Neural cell (in vitro differentiated cells): Measurements from ENCODE around the gene NDST3.

Experiments
- EP300 ChIP-seq: fragments of 450-650 bp; conservative IDR thresholded peaks from 2 replicates; pipeline ENCODE4 v1.6.1; 2014; ENCODE audit warnings: antibody characterized with exemption, mild to moderate bottlenecking, moderate library complexity; ENCODE audit not compliant: poor library complexity, severe bottlenecking
- EZH2 ChIP-seq: fragments of 200-600, 300-800 bp; shearing (Covaris generic), sonication (generic); IDR thresholded peaks from 2 replicates; pipeline ENCODE4 v1.6.1; 2014; ENCODE audit warnings: antibody characterized with exemption, low read length, borderline replicate concordance, mild to moderate bottlenecking; ENCODE audit not compliant: insufficient read depth, poor library complexity, severe bottlenecking
- MXI1 ChIP-seq: fragments of 450-650 bp; conservative IDR thresholded peaks from 2 replicates; pipeline ENCODE4 v1.6.1; 2014; ENCODE audit warnings: antibody characterized with exemption, mild to moderate bottlenecking; ENCODE audit not compliant: poor library complexity, severe bottlenecking
- POLR2AphosphoS5 ChIP-seq: IDR thresholded peaks from 2 replicates; pipeline ENCODE4 v1.6.1; 2012
- SMC3 ChIP-seq: fragments of 450-650 bp; conservative IDR thresholded peaks from 2 replicates; pipeline ENCODE4 v1.6.1; 2014; ENCODE audit warnings: antibody characterized with exemption, mild to moderate bottlenecking, moderate library complexity; ENCODE audit not compliant: poor library complexity
- TAF1 ChIP-seq: IDR thresholded peaks from 2 replicates; pipeline ENCODE4 v1.6.1; 2012; ENCODE audit warnings: low read depth
- TF ChIP-seq, protein P1 (sequence below): fragments of 450-650 bp; IDR thresholded peaks from 2 replicates; pipeline ENCODE4 v1.5.1; 2014; ENCODE audit warnings: antibody characterized with exemption, mild to moderate bottlenecking, moderate library complexity; ENCODE audit not compliant: poor library complexity, severe bottlenecking
- TF ChIP-seq, protein P2 (sequence below): IDR thresholded peaks from 2 replicates; pipeline ENCODE4 v1.6.1; 2012; ENCODE audit warnings: borderline replicate concordance

DNA sequence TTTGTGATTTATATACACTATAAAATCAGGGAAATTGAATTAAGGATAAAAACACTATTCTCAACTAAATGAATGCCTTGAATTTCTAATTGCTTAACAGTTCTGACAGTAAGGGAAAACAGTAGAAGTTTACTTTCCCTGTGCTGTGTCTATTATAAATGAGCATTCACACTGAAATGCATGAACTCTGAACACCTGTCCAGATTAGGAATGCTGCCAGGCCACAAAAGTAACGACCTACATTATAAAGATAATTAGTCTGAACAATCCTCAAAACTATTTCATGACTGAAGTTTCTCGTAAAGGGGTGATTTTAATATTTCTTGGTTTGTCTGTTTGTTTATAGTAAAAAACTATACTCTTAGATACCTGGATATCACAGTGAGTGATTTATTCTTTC is 2.0 kb downstream of the NDST3 start:
- TF ChIP-seq, protein P1, sequence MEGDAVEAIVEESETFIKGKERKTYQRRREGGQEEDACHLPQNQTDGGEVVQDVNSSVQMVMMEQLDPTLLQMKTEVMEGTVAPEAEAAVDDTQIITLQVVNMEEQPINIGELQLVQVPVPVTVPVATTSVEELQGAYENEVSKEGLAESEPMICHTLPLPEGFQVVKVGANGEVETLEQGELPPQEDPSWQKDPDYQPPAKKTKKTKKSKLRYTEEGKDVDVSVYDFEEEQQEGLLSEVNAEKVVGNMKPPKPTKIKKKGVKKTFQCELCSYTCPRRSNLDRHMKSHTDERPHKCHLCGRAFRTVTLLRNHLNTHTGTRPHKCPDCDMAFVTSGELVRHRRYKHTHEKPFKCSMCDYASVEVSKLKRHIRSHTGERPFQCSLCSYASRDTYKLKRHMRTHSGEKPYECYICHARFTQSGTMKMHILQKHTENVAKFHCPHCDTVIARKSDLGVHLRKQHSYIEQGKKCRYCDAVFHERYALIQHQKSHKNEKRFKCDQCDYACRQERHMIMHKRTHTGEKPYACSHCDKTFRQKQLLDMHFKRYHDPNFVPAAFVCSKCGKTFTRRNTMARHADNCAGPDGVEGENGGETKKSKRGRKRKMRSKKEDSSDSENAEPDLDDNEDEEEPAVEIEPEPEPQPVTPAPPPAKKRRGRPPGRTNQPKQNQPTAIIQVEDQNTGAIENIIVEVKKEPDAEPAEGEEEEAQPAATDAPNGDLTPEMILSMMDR = no peak
- TF ChIP-seq POLR2AphosphoS5 (no peak), EP300 (no peak), SMC3 (no peak), EZH2 (no peak), TAF1 (no peak), MXI1 (no peak)
- TF ChIP-seq, protein P2, sequence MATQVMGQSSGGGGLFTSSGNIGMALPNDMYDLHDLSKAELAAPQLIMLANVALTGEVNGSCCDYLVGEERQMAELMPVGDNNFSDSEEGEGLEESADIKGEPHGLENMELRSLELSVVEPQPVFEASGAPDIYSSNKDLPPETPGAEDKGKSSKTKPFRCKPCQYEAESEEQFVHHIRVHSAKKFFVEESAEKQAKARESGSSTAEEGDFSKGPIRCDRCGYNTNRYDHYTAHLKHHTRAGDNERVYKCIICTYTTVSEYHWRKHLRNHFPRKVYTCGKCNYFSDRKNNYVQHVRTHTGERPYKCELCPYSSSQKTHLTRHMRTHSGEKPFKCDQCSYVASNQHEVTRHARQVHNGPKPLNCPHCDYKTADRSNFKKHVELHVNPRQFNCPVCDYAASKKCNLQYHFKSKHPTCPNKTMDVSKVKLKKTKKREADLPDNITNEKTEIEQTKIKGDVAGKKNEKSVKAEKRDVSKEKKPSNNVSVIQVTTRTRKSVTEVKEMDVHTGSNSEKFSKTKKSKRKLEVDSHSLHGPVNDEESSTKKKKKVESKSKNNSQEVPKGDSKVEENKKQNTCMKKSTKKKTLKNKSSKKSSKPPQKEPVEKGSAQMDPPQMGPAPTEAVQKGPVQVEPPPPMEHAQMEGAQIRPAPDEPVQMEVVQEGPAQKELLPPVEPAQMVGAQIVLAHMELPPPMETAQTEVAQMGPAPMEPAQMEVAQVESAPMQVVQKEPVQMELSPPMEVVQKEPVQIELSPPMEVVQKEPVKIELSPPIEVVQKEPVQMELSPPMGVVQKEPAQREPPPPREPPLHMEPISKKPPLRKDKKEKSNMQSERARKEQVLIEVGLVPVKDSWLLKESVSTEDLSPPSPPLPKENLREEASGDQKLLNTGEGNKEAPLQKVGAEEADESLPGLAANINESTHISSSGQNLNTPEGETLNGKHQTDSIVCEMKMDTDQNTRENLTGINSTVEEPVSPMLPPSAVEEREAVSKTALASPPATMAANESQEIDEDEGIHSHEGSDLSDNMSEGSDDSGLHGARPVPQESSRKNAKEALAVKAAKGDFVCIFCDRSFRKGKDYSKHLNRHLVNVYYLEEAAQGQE = no peak
